ENCODE results near the gene JARID2. TPM values are rescaled to one million over a fixed set of nuclear protein-coding genes. Genes with fewer than 3 reads are reported as not detected.
A peak's percentile ranks its signal among the peaks of the same experiment; 100 is the strongest.

Gene JARID2
- total RNA-seq, 2 donors from 2014 or later: 20.7 to 50.3 TPM

DNA sequence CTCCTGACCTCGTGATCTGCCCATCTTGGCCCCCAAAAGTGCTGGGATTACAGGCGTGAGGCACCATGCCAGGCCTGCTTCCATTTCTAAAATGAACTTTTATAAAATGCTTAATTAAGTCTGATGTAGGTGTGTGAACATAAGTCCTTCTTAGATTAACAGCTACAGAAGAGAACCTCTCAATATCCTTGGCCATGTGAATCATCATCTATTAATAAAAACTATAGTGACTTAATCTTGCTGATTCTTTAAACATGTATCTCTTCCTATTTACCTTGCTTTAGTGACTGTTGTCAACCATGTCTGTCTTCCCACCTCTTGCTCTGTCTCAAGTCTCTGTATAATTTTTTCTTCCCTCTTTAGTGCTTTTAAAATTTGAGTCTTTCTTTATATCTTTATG, 127.1 kb downstream of the JARID2 start:
- H3K27me3 Mint-ChIP-seq: no peaks in the 10 kb centered on the region
- H3K9me3 Mint-ChIP-seq: peaks cover 3% of the 10 kb centered on the region
- ATAC-seq (replicated peaks): no peak
- H3K36me3 Mint-ChIP-seq (ENCODE audit: low read depth): peaks cover 40% of the 10 kb centered on the region
- peaks cover 38% of the 10 kb centered on the region for H3K4me1 Mint-ChIP-seq
- no peak overlapping the region for H3K27ac Mint-ChIP-seq
- no peak overlapping the region for H3K4me3 Mint-ChIP-seq

GRCh38 chr6:15374119-15374518, 128.2 kb downstream of the JARID2 start:
- ATAC-seq (replicated peaks): no peak
- no peak overlapping the region for H3K4me3 Mint-ChIP-seq
- H3K27ac Mint-ChIP-seq: no peak overlapping the region
- H3K27me3 Mint-ChIP-seq: no peaks in the 10 kb centered on the region
- peaks cover 31% of the 10 kb centered on the region for H3K4me1 Mint-ChIP-seq
- H3K36me3 Mint-ChIP-seq (ENCODE audit: low read depth): peaks cover 30% of the 10 kb centered on the region
- peaks cover 3% of the 10 kb centered on the region for H3K9me3 Mint-ChIP-seq

DNA sequence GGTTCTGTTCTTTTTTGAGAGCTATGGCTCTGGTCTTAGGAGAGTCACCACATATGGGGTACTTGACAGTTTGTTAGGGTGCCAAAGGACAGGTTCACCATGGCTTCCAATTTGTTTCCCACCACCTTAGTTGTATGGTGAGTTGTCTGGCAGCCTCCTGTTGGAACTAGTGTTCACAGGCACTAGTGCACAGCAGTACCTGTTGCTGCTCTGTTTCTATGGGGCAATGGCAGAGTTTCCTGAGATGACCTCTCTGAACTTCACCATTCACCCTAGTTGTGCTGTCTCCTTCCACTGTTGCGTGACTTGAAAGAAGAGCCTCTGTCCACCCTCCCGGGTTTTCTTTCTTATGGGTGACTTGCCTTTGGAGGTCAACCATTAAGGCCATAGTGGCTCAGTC, 129.1 kb downstream of the JARID2 start:
- Mint-ChIP-seq H3K27me3 (no peaks in the 10 kb centered on the region), H3K9me3 (peaks cover 3% of the 10 kb centered on the region), H3K36me3 (ENCODE audit: low read depth) (peaks cover 21% of the 10 kb centered on the region), H3K27ac (no peak overlapping the region), H3K4me1 (peaks cover 23% of the 10 kb centered on the region), H3K4me3 (no peak overlapping the region)
- no peak for ATAC-seq (replicated peaks)

DNA sequence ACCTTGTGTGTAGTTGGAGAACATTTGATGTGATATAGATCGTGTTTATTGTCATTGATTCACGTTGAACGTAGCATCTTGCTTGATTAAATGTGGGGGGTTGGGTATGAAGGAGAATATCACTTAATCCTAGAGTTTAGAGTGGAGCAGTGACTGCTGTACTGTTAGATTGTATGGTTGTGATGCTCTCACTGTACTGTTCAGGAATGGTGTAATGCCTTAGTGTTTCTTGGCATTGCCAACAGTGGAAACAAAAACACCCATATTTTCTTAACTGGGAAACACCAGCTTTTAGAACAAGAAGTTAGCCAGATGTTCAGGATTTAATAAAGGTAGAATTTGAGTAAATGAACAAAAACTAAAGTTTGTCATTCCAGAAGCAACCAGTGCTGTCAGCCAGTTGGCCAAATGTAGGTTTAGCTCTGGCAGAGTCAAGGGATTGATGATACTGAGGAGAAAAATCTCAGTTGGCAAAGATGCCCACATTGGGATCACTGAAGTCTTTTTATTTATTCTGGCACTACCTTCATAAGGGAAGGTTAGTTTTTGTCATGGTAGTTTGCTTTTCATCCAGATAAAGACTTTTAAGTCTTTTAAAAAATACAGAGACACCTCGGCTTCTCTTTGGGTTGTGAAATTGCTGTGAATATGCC, 129.9 kb downstream of the JARID2 start:
- Mint-ChIP-seq H3K36me3 (ENCODE audit: low read depth) (peaks cover 14% of the 10 kb centered on the region), H3K9me3 (peaks cover 3% of the 10 kb centered on the region), H3K27ac (no peak overlapping the region), H3K4me1 (peaks cover 22% of the 10 kb centered on the region), H3K4me3 (no peak overlapping the region), H3K27me3 (no peaks in the 10 kb centered on the region)
- no peak for ATAC-seq (replicated peaks)

DNA sequence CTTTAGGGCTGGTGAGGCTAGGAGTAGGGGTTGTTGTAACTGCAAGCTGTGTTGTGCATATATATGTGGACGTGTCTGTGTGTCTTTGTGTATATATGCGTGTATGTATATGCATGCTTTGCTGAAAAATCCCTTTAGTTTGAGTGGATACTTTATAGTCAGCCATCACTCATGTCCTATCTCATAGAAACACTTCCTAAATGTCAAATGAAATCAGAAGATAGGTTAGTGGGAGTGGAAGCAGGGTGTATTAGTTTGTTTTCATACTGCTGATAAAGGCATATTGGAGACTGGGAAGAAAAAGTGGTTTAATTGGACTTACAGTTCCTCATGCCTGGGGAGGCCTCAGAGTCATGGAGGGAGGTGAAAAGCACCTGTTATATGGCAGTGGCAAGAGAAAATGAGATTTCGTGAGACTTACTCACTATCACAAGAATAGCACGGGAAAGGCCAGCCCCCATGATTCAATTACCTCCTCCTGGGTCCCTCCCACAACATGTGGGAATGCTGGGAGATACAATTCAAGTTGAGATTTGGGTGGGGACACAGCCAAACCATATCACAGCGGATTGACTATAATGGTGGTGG, 131.1 kb downstream of the JARID2 start:
- Mint-ChIP-seq H3K4me3 (no peak overlapping the region), H3K9me3 (peaks cover 3% of the 10 kb centered on the region), H3K27me3 (no peaks in the 10 kb centered on the region), H3K4me1 (peaks cover 18% of the 10 kb centered on the region), H3K36me3 (ENCODE audit: low read depth) (peaks cover 11% of the 10 kb centered on the region), H3K27ac (peak overlapping the region; percentile 73)
- no peak for ATAC-seq (replicated peaks)

GRCh38 chr6:15378272-15378671, 132.4 kb downstream of the JARID2 start:
- Mint-ChIP-seq H3K4me1 (peaks cover 27% of the 10 kb centered on the region), H3K9me3 (peaks cover 3% of the 10 kb centered on the region), H3K27me3 (no peaks in the 10 kb centered on the region), H3K36me3 (ENCODE audit: low read depth) (peaks cover 15% of the 10 kb centered on the region), H3K4me3 (no peak overlapping the region), H3K27ac (no peak overlapping the region)
- peak; percentile 47 for ATAC-seq (replicated peaks)

- H3K27me3 Mint-ChIP-seq: no peaks in the 10 kb centered on the region
- ATAC-seq (replicated peaks): no peak
- H3K9me3 Mint-ChIP-seq: peaks cover 3% of the 10 kb centered on the region
- H3K27ac Mint-ChIP-seq: no peak overlapping the region
- peaks cover 29% of the 10 kb centered on the region for H3K4me1 Mint-ChIP-seq
- H3K4me3 Mint-ChIP-seq: no peak overlapping the region
- peaks cover 19% of the 10 kb centered on the region for H3K36me3 Mint-ChIP-seq (ENCODE audit: low read depth)
These were observed 133.0 kb downstream of the JARID2 start for GRCh38 chr6:15378866-15379265.

DNA sequence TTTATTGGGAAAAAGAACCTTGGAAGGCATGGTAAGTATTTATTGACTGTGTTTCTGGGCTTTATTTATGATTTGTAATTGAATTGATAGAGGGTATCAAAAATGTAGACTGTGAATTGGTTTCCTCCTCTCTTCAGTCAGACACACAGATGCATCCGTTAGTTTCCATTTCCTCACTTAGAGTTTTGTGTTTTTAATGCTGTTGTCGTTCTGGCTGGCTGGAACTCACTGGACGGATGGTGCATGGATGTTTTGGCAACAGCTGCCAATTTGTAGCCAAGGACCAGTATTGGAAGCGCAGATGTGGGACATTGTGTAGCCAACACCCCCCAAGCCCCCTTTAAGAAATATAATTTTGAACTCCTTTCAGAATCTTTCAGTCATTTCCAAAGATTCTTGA, 134.5 kb downstream of the JARID2 start:
- Mint-ChIP-seq H3K27me3 (no peaks in the 10 kb centered on the region), H3K9me3 (peaks cover 3% of the 10 kb centered on the region), H3K4me1 (peaks cover 40% of the 10 kb centered on the region), H3K36me3 (ENCODE audit: low read depth) (peaks cover 32% of the 10 kb centered on the region), H3K27ac (no peak overlapping the region), H3K4me3 (no peak overlapping the region)
- ATAC-seq (replicated peaks): no peak

DNA sequence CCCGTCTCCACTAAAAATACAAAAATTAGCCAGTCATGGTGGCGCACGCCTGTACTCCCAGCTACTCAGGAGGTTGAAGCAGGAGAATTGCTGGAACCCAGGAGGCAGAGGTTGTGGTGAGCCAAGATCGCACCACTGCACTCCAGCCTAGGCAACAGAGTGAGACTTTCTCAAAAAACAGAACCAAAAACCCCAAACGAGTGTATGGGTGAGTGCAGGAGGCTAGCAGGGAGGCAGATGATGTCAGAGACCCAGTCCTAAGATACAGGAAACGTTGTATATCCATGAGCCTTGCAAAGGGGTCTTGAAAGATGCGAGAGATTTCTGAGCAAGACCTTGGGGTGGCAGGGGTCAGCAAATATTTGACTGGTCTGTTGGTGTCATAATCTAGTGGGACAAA, 136.2 kb downstream of the JARID2 start:
- Mint-ChIP-seq H3K9me3 (peaks cover under 1% of the 10 kb centered on the region), H3K27me3 (no peaks in the 10 kb centered on the region), H3K4me3 (no peak overlapping the region), H3K36me3 (ENCODE audit: low read depth) (peaks cover 35% of the 10 kb centered on the region), H3K4me1 (peaks cover 42% of the 10 kb centered on the region), H3K27ac (peak overlapping the region; percentile 40)
- ATAC-seq (replicated peaks): no peak

- peaks cover 46% of the 10 kb centered on the region for H3K4me1 Mint-ChIP-seq
- no peak overlapping the region for H3K27ac Mint-ChIP-seq
- H3K27me3 Mint-ChIP-seq: no peaks in the 10 kb centered on the region
- H3K4me3 Mint-ChIP-seq: no peak overlapping the region
- ATAC-seq (replicated peaks): no peak
- no peaks in the 10 kb centered on the region for H3K9me3 Mint-ChIP-seq
- peaks cover 42% of the 10 kb centered on the region for H3K36me3 Mint-ChIP-seq (ENCODE audit: low read depth)
These were observed 136.8 kb downstream of the JARID2 start for GRCh38 chr6:15382712-15383111.

DNA sequence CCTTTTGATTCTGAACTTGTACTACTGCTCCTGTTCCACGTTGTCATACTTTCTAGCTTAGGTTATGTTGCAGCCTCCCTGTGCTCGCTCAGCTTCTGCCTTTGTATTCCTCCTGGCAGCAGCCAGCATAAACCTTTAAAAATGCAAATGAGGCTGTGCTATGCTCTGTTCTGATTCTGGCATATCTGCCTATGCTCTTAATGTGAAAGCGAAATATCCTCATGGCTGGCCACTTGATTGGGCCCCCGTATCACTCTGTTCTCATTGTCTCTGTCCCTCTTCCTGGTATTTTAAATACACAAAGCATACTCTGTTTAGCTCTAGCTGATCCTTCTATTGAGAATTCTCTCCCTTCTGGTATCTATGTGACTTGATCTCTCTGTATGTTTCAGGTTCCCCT, 139.0 kb downstream of the JARID2 start:
- ATAC-seq (replicated peaks): no peak
- Mint-ChIP-seq H3K9me3 (no peaks in the 10 kb centered on the region), H3K27ac (peak overlapping the region; percentile 1), H3K4me1 (peaks cover 63% of the 10 kb centered on the region), H3K4me3 (no peak overlapping the region), H3K36me3 (ENCODE audit: low read depth) (peaks cover 55% of the 10 kb centered on the region), H3K27me3 (no peaks in the 10 kb centered on the region)

- H3K4me1 Mint-ChIP-seq: peaks cover 67% of the 10 kb centered on the region
- peaks cover 61% of the 10 kb centered on the region for H3K36me3 Mint-ChIP-seq (ENCODE audit: low read depth)
- ATAC-seq (replicated peaks): no peak
- H3K27me3 Mint-ChIP-seq: no peaks in the 10 kb centered on the region
- H3K9me3 Mint-ChIP-seq: no peaks in the 10 kb centered on the region
- no peak overlapping the region for H3K4me3 Mint-ChIP-seq
- no peak overlapping the region for H3K27ac Mint-ChIP-seq
These were observed 139.7 kb downstream of the JARID2 start for GRCh38 chr6:15385521-15385920.

GRCh38 chr6:15386110-15386755, 140.4 kb downstream of the JARID2 start:
- Mint-ChIP-seq H3K36me3 (ENCODE audit: low read depth) (peaks cover 66% of the 10 kb centered on the region), H3K4me1 (peaks cover 72% of the 10 kb centered on the region), H3K27me3 (no peaks in the 10 kb centered on the region), H3K27ac (peak overlapping the region; percentile 53), H3K4me3 (peak overlapping the region; percentile 68), H3K9me3 (no peaks in the 10 kb centered on the region)
- no peak for ATAC-seq (replicated peaks)

DNA sequence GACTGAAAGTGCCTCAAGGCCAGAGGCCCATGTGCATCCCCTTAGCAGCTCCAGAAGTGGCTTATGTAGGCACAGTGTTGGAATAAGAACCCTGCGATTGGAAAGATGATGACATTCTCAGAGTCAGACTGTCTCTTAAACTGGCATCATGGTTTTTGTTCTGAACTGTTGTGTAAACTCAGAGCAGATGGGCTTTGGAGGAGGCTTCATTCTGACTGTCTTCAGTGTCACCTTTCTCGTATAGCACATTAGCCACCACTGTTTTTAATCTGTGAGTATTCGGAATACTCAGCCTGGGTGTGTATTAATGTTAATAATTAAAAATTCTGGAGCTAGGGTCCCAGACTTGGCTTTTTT, 140.9 kb downstream of the JARID2 start:
- peaks cover 71% of the 10 kb centered on the region for H3K4me1 Mint-ChIP-seq
- H3K27ac Mint-ChIP-seq: peak overlapping the region; percentile 53
- H3K9me3 Mint-ChIP-seq: no peaks in the 10 kb centered on the region
- no peaks in the 10 kb centered on the region for H3K27me3 Mint-ChIP-seq
- ATAC-seq (replicated peaks): peak; percentile 73
- H3K4me3 Mint-ChIP-seq: peak overlapping the region; percentile 68
- peaks cover 66% of the 10 kb centered on the region for H3K36me3 Mint-ChIP-seq (ENCODE audit: low read depth)

- Mint-ChIP-seq H3K9me3 (no peaks in the 10 kb centered on the region), H3K4me1 (peaks cover 71% of the 10 kb centered on the region), H3K27ac (peak overlapping the region; percentile 53)
These were observed 141.2 kb downstream of the JARID2 start for GRCh38 chr6:15387118-15387517.

More at GRCh38 chr6:15387118-15387517, 141.2 kb downstream of the JARID2 start:
- H3K36me3 Mint-ChIP-seq (ENCODE audit: low read depth): peaks cover 67% of the 10 kb centered on the region
- H3K4me3 Mint-ChIP-seq: peak overlapping the region; percentile 68
- no peaks in the 10 kb centered on the region for H3K27me3 Mint-ChIP-seq
- peak; percentile 88 for ATAC-seq (replicated peaks)
